Measurements from ENCODE around the gene NFATC4. TPM values are rescaled to one million over a fixed set of nuclear protein-coding genes. Genes with fewer than 3 reads are reported as not detected.

Gene NFATC4
- total and polyA plus RNA-seq, 2 of the 4 experiments (the other 2 are of a cell fraction): 15.6 to 35.8 TPM

- in situ Hi-C loops (cut with MboI; ENCODE audit: low sequenced_read_pairs): no loop called here
Measured at GRCh38 chr14:24417832-24418491, 50.0 kb downstream of the NFATC4 start.

More at GRCh38 chr14:24417832-24418491, 50.0 kb downstream of the NFATC4 start:
- no peak overlapping the region for H2AK9ac ChIP-seq (replicated peaks; ENCODE audit: low read depth, low read length, poor library complexity)
- intact Hi-C loops (cut with micrococcal nuclease): no loop called here
- no peaks in the 10 kb centered on the region for H3K4me1 ChIP-seq (ENCODE audit: control insufficient read depth, insufficient read depth, low read length)
- H4K91ac ChIP-seq (ENCODE audit: insufficient read depth, low read depth, low read length): no peak overlapping the region
- H2BK5ac ChIP-seq (ENCODE audit: low read depth, low read length, poor library complexity, severe bottlenecking): no peak overlapping the region
- TF ChIP-seq FOS (IDR thresholded peaks at IDR 0.05; ENCODE audit: low read depth, low read length) (no peak), SMC3 (IDR thresholded peaks at IDR 0.05; ENCODE audit: low read depth, low read length) (no peak), USF2 (IDR thresholded peaks at IDR 0.05; ENCODE audit: low read depth, low read length) (no peak), CEBPB (IDR thresholded peaks at IDR 0.05; ENCODE audit: low read depth, low read length) (no peak), RFX5 (IDR thresholded peaks at IDR 0.05; ENCODE audit: low read depth, low read length) (no peak), CHD1 (IDR thresholded peaks at IDR 0.05; ENCODE audit: low read depth, low read length) (no peak), MAZ (IDR thresholded peaks at IDR 0.05; ENCODE audit: borderline replicate concordance, low read depth, low read length) (no peak), MXI1 (IDR thresholded peaks at IDR 0.05; ENCODE audit: borderline replicate concordance, low read depth, low read length) (no peak), BHLHE40 (IDR thresholded peaks at IDR 0.05; ENCODE audit: low read depth, low read length) (no peak), ELK1 (IDR thresholded peaks at IDR 0.05; ENCODE audit: borderline replicate concordance, low read depth, low read length) (no peak), MAFK (IDR thresholded peaks at IDR 0.05; ENCODE audit: low read depth, low read length) (no peak), RCOR1 (IDR thresholded peaks at IDR 0.05; ENCODE audit: insufficient replicate concordance, low read length) (no peak)
- CTCF ChIA-PET: interaction anchor here (0.7 to 0.9 kb wide), 2 partner anchors 14 to 47 kb away, joined by 3 to 4 read pairs; no protein-coding TSS in a partner anchor
- H3K79me1 ChIP-seq (ENCODE audit: low read depth in 1 of 2, low read length in 2 of 2): no peaks in the 10 kb centered on the region
- H2AK5ac ChIP-seq (ENCODE audit: low read depth, low read length): no peak overlapping the region
- DNase-seq: no peak
- no peak overlapping the region for H3K23ac ChIP-seq (ENCODE audit: low read depth, low read length)
- no peaks in the 10 kb centered on the region for H3K9me3 ChIP-seq (ENCODE audit: control insufficient read depth, insufficient read depth, low read length)
- no peak overlapping the region for H3K18ac ChIP-seq (ENCODE audit: low read depth, low read length)
- no peak overlapping the region for H2BK20ac ChIP-seq (ENCODE audit: low read depth, low read length)
- no peak overlapping the region for H4K8ac ChIP-seq (ENCODE audit: low read depth in 2 of 2, low read length in 2 of 2)
- H3K27ac ChIP-seq (ENCODE audit: insufficient read depth, low read length): no peak overlapping the region
- BruUV-seq (replicated peaks): no TSS peak
- peaks cover 26% of the 10 kb centered on the region for H3K27me3 ChIP-seq (ENCODE audit: control insufficient read depth, insufficient read depth, low read length)
- H3K9me1 ChIP-seq (ENCODE audit: insufficient read depth, low read length): peaks cover 3% of the 10 kb centered on the region; the same call in 1 of the 2 replicates
- H2BK15ac ChIP-seq (ENCODE audit: low read depth, low read length): no peak overlapping the region
- H3K9ac ChIP-seq (ENCODE audit: low read depth, low read length): no peak overlapping the region
- no peak overlapping the region for H3K56ac ChIP-seq (ENCODE audit: extremely low read depth, insufficient read depth, low read length)
- dilution Hi-C loops (cut with HindIII; ENCODE audit: low sequenced_read_pairs, unreplicated experiment): no loop called here
- no peak overlapping the region for H3K4me3 ChIP-seq (ENCODE audit: insufficient read depth, low read depth, low read length)
- H3K4me2 ChIP-seq (ENCODE audit: low read depth, low read length): no peak overlapping the region
- H2BK120ac ChIP-seq (ENCODE audit: low read depth, low read length): no peak overlapping the region
- peaks cover 15% of the 10 kb centered on the region; the same call in 1 of the 2 replicates for H3K36me3 ChIP-seq (ENCODE audit: control insufficient read depth, insufficient read depth, low read length)
- POLR2A ChIA-PET (ENCODE audit: unreplicated experiment): interaction anchor here (1.0 kb wide), 1 partner anchor 51 kb away, joined by 3 read pairs; no protein-coding TSS in a partner anchor
- 72% methylated on average over 2 of the region's 6 CpGs; no CpG with 5 or more reads in 1 of the 2 experiments for WGBS, 2 experiments (ENCODE audit: extremely low coverage in 2 of 2, insufficient read length in 1 of 2)
- H3K4ac ChIP-seq (ENCODE audit: low read depth, low read length): no peak overlapping the region
- no peak overlapping the region for H3K14ac ChIP-seq (replicated peaks; ENCODE audit: low read depth, low read length)
- H4K5ac ChIP-seq (ENCODE audit: low read depth, low read length): no peak overlapping the region
- H4K20me1 ChIP-seq (ENCODE audit: insufficient read depth, low read length): no peaks in the 10 kb centered on the region
- no peak for ATAC-seq (ENCODE audit: low read depth)
- H2AFZ ChIP-seq (replicated peaks; ENCODE audit: low read length, poor library complexity): no peak overlapping the region

Data from IMR-90 (cell line).